DMS 273 (cell line): ENCODE results near the gene HERC4.
"Not testable (repeated sequence)": the region's sequence is repeated elsewhere in the genome, so short reads cannot be mapped to it uniquely, and the experiment has no call there.

ENCODE experiments used
- DNase-seq: peaks from one replicate; lab custom pipeline; 2025; ENCODE audit not compliant: unreplicated experiment; lab: John Stamatoyannopoulos, UW

The HERC4 gene

DNA sequence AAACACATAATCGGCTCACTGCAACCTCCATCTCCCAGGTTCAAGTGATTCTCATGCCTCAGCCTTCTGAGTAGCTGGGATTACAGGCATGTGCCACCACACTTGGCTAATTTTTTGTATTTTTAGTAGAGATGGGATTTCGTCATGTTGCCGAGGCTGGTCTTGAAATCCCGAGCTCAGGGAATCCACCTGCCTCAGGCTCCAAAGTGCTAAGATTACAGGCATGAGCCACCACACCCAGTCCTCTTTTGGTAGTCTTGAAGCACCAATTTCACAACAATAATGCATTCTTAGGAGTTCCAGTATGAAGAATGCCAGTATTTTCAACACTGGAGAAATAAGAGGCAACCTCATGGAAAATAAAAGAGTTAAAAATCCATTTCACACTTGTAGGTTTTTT lies 109.0 kb downstream of the HERC4 start:
- not testable (repeated sequence) for DNase-seq

DNA sequence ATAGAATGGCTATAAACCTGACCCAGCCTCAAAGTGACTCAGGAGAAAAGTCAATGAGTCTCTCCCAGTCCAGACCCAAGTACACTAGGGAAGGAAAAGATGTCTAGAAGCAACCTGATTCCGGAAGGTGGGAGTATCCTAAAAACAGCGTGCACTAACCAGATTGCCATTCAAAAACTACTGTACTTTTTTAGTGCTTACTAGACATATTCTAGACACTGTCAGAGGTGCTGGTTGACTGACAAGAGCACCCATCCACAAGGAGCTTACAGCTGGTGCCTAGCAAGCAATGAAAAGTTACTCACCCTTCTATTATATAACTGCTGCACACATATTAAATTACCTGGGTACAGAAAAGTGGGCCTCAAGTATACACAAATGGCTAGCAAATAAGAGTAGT lies 109.6 kb downstream of the HERC4 start:
- no peak for DNase-seq

DNA sequence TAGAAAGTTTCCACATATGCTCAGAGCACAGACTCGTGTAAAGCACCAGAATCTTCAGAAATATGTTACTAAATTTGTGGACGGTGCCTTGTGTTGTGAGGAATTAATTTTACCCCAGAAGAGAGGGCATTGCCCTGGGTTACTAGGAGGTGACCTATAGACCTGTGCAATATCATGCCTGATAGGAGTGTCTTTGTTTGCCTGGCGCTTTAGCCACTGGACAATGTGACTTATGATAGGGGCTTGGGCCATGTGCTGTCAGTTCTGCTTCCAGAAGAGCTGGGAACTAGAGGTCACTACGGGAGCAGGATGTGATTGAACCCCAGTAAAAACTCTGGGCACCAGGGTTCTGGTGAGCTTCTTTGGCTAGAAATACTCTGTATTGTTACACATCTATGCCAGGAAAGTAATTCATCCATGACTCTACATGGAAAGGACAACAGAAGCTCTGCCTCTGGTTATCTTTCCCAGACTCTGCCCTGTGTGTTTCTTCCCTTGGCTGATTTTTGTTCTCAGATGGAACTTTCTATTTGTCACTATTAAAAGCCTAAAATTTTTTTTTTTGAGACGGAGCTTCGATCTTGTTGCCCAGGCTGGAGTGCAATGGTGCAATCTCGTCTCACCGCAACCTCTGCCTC lies 115.1 kb downstream of the HERC4 start:
- DNase-seq = no peak

DNA sequence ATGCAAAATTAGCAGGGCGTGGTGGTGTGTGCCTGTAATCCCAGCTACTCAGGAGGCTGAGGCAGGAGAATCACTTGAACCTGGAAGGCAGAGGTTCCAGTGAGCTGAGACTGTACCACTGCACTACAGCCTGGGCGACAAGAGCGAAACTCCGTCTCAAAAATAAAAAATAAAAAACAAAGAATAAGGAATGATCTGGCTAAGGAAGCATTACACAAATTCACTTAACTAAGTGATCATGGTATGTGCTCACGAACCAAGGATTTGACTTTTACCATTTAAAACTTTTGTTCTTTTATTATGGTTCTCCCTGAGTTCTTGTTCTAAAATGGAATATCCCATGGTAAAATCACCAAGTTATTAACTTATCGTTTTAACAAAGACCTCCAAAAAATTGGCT lies 119.5 kb downstream of the HERC4 start:
- DNase-seq = no peak

DNA sequence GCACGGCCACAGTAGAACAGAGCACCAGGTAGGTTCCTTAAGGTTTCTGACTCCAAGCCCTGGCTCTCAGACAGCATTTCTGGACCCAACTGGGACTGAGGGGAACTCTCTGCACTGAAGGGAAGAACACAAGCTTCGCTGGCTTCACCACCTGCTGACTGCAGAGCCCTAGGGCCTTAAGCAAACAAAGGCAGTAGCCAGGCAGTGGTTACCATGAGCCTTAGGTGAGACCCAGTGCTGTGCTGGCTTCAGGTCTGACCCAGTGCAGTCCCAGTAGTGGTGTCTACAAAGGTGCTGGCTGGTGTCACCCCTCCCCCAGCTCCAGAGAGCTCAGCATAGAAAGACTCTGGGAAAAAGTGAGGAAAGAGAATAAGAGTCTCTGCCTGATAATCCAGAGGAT lies 131.2 kb downstream of the HERC4 start:
- no peak for DNase-seq

DNA sequence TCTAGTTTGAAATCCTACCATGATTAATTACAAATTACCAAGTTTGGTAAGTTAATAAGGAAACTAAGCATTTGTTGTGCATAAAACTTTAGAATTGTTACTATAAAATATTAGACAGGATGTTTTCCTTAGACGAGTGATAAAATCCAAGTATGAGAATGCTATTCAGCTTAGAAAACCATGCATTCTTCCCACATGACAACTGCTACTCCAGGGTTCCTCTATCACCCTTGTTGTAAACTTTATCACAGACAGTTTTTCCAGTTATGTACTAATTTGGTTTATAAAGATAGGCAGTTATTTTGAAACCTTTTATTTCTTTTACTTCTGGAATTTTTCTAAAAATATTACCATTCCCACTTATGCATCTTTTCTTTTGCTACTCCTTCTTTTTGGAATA lies 138.7 kb downstream of the HERC4 start:
- no peak for DNase-seq

DNA sequence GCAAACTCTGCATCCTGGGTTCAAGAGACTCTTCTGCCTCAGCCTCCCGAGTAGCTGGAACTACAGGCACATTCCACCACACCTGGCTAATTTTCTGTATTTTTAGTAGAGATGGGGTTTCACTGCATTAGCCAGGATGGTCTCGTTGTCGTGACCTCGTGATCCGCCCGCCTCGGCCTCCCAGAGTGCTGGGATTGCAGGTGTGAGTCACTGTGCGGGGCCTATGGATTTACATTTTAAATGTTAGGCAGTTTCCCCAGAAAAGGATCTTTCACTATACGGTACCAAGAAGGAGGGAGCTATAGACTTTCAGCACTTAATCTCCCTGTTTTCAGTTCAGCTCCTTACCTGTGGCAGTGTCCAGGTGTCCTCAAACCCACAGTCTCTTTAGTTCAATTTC lies 139.9 kb downstream of the HERC4 start:
- DNase-seq = no peak

DNA sequence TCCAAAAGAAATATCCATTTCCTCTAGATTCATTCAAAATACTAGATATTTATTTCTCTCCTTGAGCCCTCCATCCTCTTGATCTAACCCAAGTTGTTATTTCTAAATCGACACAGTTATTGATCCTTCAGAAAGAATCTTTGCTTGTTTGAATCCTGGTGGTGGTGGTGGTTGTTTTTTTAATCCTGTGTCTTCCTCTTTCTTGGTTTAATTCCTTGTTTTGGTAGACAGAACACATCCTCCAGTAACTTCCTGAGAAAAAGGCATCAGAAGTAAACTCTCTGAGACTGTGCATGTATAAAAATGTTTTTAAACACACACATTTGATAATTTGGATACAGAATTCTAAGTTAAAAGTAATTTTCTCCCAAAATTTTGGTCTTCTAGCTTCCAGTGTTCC lies 140.7 kb downstream of the HERC4 start:
- no peak for DNase-seq

DNA sequence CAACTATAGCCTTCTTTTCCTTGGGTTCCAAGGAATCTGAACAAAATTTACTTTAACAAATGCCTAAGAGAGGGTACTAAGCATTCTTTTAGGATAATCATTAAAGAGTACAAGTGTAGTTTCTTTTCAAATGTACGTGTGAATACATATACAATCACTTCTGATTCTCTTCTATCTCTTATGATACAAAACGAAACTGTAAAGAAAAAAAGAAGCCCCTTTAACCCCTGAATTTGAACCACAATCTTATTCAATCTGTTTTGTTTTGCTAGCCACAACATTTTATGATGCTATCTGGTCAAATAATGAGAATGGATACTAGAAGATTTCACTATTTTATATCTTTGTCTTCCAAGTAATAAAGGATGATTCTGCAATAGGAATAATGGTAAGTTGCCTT lies 141.9 kb downstream of the HERC4 start:
- no peak for DNase-seq

DNA sequence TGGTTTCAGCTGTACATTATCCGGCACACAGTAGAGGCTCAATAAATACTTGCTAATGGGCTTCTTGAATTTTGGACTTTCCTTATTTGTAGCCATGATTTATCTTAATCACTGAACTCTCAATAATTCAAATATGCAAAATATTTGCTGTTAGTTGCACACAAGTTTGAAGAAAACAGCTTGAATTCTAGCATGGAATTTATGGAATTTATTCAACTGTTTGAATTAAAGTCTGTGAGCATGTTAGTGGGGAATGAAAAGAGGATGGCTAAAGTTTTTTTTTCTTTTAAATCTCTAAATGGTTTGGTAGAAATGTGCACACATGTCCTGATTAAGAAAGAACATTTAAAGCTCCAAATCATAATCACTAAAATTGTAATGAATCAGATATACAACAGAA lies 148.1 kb downstream of the HERC4 start:
- no peak for DNase-seq

DNA sequence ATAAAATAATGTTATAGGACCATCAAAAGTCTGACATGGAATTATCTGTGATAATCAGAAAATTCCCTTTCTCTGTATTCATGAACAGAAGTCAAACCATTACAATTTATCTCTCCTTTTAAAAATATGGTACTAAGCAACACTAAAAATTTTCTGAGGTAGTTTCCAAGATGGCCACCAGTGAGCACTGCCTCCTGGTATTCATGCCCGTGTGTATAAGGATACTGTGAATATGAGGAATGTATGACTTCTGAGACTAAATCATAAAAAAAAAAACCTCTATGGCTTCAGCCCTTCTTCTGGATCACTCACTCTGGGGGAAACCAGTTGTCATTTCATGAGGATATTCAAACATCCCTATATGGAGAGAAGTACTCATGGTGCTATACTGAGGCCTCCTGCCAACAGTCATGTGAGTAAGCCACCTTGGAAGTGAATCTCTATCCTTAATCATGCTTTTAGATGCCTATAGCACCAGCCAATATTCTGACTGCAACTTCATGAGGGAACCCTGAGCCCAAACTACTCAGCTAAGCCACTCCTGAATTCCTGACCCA lies 149.6 kb downstream of the HERC4 start:
- DNase-seq = no peak

DNA sequence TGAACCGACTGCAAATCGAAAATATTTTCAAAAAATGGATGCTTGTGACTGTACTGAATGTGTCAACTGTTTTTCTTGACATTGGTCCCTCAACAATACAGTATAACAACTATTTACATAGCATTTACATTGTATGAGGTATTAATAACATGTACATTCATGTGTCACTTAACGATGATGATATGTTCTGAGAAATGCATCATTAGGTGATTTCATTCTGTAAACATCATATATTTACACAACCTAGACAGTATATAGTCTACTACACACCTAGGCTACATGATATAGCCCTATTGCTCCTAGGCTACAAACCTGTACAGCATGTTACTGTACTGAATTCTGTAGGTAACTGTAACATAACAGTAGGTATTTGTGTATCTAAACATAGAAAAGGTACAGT lies 150.9 kb downstream of the HERC4 start:
- no peak for DNase-seq

DNA sequence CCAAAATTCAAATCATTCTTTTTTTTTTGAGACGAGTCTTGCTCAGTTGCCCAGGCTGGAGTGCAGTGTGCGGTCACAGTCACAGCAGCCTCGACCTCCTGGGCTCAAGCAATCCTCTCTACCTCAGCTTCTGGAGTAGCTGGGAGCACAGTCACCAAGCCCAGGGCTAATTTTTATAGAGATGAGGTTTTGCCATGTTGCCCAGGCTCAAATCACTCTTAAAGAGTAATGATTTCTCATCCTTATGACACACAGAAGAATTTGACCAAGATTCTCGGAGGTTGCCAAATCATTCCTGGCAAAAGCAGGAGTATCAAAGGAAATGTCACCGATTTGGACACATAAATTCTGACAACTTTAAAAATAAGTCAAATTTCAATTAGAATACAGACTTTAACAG lies 151.5 kb downstream of the HERC4 start:
- DNase-seq = no peak

DNA sequence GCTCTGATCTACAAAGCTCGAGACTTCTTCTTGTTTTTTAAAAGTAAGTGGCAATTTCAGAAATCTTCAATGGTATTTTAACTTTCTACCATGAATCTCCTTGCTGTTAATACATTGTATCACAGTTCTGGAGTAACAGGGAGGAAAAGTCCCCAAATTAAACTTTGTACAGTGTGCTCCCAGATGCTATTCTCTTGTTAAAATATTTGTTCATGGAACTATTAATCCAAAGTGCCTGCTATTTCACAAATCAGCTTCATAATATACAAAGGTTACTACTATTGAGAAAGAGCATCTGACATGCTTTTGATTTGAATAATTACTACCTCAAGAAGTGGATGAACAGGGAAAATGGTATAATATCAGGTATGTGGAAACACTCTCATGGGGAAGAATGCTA lies 154.0 kb downstream of the HERC4 start:
- DNase-seq = no peak

DNA sequence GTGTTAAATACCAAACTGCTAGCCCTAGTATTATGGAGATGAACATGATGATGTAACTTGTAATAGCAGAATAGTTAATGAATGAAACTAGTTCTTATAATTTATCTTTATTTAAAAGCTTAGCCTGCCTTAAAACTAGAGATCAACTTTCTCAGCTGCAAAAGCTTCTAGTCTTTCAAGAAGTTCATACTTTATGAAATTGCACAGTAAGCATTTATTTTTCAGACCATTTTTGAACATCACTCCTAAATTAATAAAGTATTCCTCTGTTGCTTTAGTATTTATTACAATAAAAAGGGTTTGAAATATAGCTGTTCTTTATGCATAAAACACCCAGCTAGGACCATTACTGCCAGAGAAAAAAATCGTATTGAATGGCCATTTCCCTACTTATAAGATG lies 157.4 kb downstream of the HERC4 start:
- no peak for DNase-seq

DNA sequence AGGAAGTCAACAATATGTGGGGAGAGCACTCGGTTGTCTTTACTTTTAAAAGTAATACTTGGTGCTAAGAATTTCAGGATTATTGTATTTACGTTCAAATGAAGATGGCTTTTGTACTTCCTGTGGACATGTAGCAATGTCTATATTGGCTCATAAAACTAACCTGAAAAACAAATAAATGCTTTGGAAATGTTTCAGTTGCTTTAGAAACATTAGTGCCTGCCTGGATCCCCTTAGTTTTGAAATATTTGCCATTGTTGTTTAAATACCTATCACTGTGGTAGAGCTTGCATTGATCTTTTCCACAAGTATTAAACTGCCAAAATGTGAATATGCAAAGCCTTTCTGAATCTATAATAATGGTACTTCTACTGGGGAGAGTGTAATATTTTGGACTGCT lies 157.9 kb downstream of the HERC4 start:
- DNase-seq = no peak

DNA sequence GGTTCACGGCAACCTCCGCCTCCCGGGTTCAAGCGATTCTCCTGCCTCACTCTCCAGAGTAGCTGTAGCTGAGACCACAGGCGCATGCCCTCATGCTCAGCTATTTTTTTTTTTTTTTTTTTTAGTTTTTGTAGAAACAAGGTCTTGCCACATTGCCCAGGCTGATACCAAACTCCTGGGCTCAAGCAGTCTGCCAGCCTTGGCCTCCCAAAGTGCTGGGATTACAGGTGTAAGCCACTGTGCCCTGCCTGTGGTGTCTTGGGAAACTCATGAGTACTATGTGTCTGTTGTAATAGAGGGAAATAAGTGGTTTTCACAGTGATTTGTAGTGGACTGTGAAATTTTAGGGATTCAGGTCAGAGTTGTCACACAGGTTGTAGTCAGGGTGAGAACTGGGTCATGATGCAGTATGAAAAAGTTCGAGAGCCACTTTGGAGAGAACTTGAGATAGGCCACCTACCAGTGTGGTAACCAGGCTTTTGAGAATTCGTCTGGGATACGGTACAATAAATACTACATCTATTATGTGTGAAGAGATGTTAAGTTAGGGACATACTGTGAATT lies 160.2 kb downstream of the HERC4 start:
- DNase-seq = no peak

DNA sequence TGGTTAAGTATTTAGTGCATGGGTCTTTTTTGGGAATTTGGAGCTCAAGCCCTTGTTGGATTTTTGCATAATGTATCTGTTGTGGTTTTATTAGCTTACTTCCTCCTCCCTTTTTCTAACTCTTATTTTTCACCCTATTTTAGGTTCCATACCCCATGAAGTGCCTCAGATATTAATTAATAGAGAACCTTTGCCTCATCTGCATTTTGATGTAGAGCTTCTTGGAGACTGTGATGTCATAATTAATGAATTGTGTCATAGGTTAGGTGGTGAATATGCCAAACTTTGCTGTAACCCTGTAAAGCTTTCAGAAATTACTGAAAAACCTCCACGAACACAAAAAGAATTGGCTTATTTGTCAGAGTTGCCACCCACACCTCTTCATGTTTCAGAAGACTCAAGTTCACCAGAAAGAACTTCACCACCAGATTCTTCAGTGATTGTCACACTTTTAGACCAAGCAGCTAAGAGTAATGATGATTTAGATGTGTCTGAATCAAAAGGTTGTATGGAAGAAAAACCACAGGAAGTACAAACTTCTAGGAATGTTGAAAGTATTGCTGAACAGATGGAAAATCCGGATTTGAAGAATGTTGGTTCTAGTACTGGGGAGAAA lies 162.6 kb downstream of the HERC4 start:
- no peak for DNase-seq

DNA sequence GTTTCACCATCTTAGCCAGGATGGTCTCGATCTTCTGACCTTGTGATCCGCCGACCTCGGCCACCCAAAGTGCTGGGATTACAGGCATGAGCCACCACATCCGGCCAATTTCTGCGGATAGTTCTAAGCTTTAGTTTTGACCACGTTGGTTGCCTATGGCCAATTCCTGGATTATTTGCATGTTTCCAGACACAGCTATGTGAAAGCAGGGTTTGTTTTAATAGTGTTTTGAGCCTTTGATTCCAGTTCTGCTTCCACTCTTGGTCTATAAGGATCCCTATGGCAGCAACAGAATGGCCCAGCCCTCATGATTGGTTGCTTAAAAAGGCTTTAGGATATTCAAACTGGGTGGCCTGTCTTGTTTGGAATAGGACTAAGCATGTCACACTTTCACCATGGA lies 171.5 kb downstream of the HERC4 start:
- no peak for DNase-seq

DNA sequence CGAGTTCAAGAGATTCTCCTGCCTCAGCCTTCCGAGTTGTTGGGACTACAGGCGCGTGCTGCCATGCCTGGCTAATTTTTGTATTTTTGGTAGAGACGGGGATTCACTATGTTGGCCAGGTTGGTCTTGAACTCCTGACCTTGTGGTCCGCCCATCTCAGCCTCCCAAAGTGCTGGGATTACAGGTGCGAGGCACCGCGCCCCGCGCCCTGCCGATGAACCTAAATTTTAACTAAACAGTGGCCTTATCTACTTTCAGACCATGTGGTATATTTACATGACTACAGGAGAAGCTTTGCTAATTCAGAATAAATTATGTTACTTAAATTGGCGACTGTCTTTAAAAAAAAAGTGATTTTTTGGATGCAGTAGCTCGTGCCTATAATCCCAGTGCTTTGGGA lies 181.4 kb downstream of the HERC4 start:
- DNase-seq = no peak

DNA sequence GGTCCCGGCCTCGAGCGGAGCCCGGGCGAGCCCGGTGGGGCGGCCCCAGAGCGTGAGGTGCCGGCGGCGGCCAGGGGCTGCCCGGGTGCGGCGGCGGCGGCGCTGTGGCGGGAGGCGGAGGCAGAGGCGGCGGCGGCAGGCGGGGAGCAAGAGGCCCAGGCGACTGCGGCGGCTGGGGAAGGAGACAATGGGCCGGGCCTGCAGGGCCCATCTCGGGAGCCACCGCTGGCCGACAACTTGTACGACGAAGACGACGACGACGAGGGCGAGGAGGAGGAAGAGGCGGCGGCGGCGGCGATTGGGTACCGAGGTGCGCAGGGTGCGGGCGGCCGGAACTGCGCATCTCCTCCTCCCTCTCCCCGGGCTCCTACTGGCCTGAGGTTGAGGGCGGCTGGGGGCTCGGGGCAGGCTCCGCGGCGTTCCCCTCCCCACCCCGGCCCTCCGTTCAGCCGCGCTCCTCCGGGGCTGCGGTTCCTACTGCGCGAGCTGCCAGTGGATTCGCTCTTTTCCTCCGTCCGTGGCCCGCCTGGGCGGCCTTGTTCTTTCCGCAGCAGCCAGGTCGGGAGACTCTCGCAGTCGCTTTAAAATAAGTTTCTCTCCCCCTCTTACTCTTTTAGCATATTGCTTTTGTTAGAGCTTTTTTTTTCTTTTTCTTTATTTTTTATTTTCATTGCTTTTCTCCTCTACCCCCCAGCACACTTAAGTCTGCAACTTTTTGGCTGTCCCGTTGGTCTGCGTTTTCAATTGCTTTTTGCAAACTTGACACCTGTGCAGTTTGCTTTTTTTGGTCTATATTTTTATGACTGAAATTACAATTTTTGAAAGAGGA lies 190.0 kb downstream of the HERC4 start:
- peak; percentile 78 for DNase-seq
